ENCODE data around the gene BNIP5. TPM values are rescaled to one million over a fixed set of nuclear protein-coding genes. Genes with fewer than 3 reads are reported as not detected.

The BNIP5 gene
- total and polyA plus RNA-seq, 10 donors, result 0.05 TPM; not detected in 9

GRCh38 chr6:36317623-36318022 lies 19.1 kb downstream of the BNIP5 start:
- Histone ChIP-seq H3K27ac (no peak overlapping the region), H3K36me3 (no peaks in the 10 kb centered on the region), H3K9me3 (no peaks in the 10 kb centered on the region), H3K4me1 (peaks cover 0 to 12% (median 8%) of the 10 kb centered on the region in 6 donors), H3K27me3 (replicated peaks in 1 of 7) (peaks cover 0 to 5% (median 0%) of the 10 kb centered on the region in 7 donors), H3K4me3 (no peak overlapping the region)
- 89 to 98% (median 95%) methylated on average over 2 of the region's 2 CpGs for WGBS, 5 donors
- no peak for DNase-seq
- intact Hi-C loops (cut with DNase I; ENCODE audit: low total_unique reads), result no loop called here
- TF ChIP-seq POLR2AphosphoS5 (IDR thresholded peaks at IDR 0.05) (no peak), CTCF (IDR thresholded peaks at IDR 0.05 in 8 of 11, conservative IDR thresholded peaks at IDR 0.05 in 3 of 11) (no peak), POLR2A (IDR thresholded peaks at IDR 0.05) (no peak)

- intact Hi-C loops (cut with DNase I; ENCODE audit: low total_unique reads), result no loop called here
- Histone ChIP-seq H3K36me3 (no peaks in the 10 kb centered on the region), H3K27ac (no peak overlapping the region), H3K4me3 (no peak overlapping the region), H3K4me1 (peaks cover 0 to 16% (median 12%) of the 10 kb centered on the region in 6 donors), H3K27me3 (replicated peaks in 1 of 7) (peaks cover 0 to 5% (median 0%) of the 10 kb centered on the region in 7 donors), H3K9me3 (no peaks in the 10 kb centered on the region)
- TF ChIP-seq CTCF (IDR thresholded peaks at IDR 0.05 in 8 of 11, conservative IDR thresholded peaks at IDR 0.05 in 3 of 11) (no peak), POLR2A (IDR thresholded peaks at IDR 0.05) (no peak), POLR2AphosphoS5 (IDR thresholded peaks at IDR 0.05) (no peak)
- DNase-seq, result no peak
- WGBS, 5 donors, result 91 to 97% (median 93%) methylated on average over 5 of the region's 5 CpGs
Observed at GRCh38 chr6:36315921-36316320, 20.8 kb downstream of the BNIP5 start.

GRCh38 chr6:36314221-36315014 lies 22.3 kb downstream of the BNIP5 start:
- Histone ChIP-seq H3K27ac (no peak overlapping the region), H3K4me3 (no peak overlapping the region), H3K27me3 (replicated peaks in 1 of 7) (no peaks in the 10 kb centered on the region), H3K36me3 (peaks cover 0 to 11% (median 0%) of the 10 kb centered on the region in 6 donors), H3K9me3 (no peaks in the 10 kb centered on the region), H3K4me1 (peaks cover 0 to 16% (median 12%) of the 10 kb centered on the region in 6 donors)
- no peak for DNase-seq
- WGBS, 5 donors, result 74 to 86% (median 80%) methylated on average over 3 of the region's 3 CpGs
- TF ChIP-seq CTCF (IDR thresholded peaks at IDR 0.05 in 8 of 11, conservative IDR thresholded peaks at IDR 0.05 in 3 of 11) (no peak), POLR2AphosphoS5 (IDR thresholded peaks at IDR 0.05) (no peak), POLR2A (IDR thresholded peaks at IDR 0.05) (no peak)
- intact Hi-C loops (cut with DNase I; ENCODE audit: low total_unique reads), result no loop called here

GRCh38 chr6:36313649-36313936 lies 23.1 kb downstream of the BNIP5 start:
- no peak for DNase-seq
- intact Hi-C loops (cut with DNase I; ENCODE audit: low total_unique reads), result no loop called here
- Histone ChIP-seq H3K4me1 (peaks cover 0 to 16% (median 12%) of the 10 kb centered on the region in 6 donors), H3K9me3 (no peaks in the 10 kb centered on the region), H3K27me3 (replicated peaks in 1 of 7) (no peaks in the 10 kb centered on the region), H3K27ac (no peak overlapping the region), H3K4me3 (no peak overlapping the region), H3K36me3 (peaks cover 0 to 18% (median 0%) of the 10 kb centered on the region in 6 donors)
- WGBS, 5 donors, result 88 to 93% (median 91%) methylated on average over 4 of the region's 4 CpGs
- TF ChIP-seq POLR2AphosphoS5 (IDR thresholded peaks at IDR 0.05), result no peak
- TF ChIP-seq POLR2A (IDR thresholded peaks at IDR 0.05), result no peak
- TF ChIP-seq CTCF (IDR thresholded peaks at IDR 0.05 in 8 of 11, conservative IDR thresholded peaks at IDR 0.05 in 3 of 11), result no peak

Measured in spleen (tissue), 11 donors.